HL-60 (cell line): ENCODE data around the gene TEKTIP1.

Source experiments
- DNase-seq, 2 experiments: peaks; one replicate each; pipeline ENCODE4 v3.0.0-alpha.2; 2010 to 2020; ENCODE audit warnings: low read depth in 1 of 2, low spot score in 1 of 2
- H3K27ac ChIP-seq: fragments of 250-450 bp; sonication (Bioruptor Pico); replicated peaks from 2 replicates; pipeline ENCODE4 v1.5.1; 2020; ENCODE audit warnings: mild to moderate bottlenecking, moderate library complexity
- H3K27me3 ChIP-seq: fragments of 250-450 bp; sonication (Bioruptor Pico); 2 replicates; pipeline ENCODE4 v1.5.1; 2021; ENCODE audit warnings: mild to moderate bottlenecking, moderate library complexity; ENCODE audit not compliant: insufficient read depth, poor library complexity, severe bottlenecking
- H3K4me3 ChIP-seq: replicated peaks from 2 replicates; pipeline ENCODE4 v1.5.1; 2011; ENCODE audit warnings: mild to moderate bottlenecking, control low read depth, low read length; ENCODE audit not compliant: insufficient read depth
- CTCF ChIP-seq: IDR thresholded peaks from one replicate; pipeline ENCODE4 v1.5.1; 2011; ENCODE audit warnings: low read length, control low read depth, inconsistent platforms; ENCODE audit not compliant: insufficient read depth
- GABPA ChIP-seq: IDR thresholded peaks from 2 replicates; pipeline ENCODE4 v1.6.1; 2012; ENCODE audit warnings: low read depth
- POLR2AphosphoS5 ChIP-seq: IDR thresholded peaks from 2 replicates; pipeline ENCODE4 v1.6.1; 2012; ENCODE audit warnings: low read depth
- REST ChIP-seq: IDR thresholded peaks from 2 replicates; pipeline ENCODE4 v1.6.1; 2012; ENCODE audit warnings: low read depth; ENCODE audit not compliant: insufficient replicate concordance
- SPI1 ChIP-seq: IDR thresholded peaks from 2 replicates; pipeline ENCODE4 v1.6.1; 2012; ENCODE audit warnings: low read depth, mild to moderate bottlenecking, borderline replicate concordance

The TEKTIP1 gene

DNA sequence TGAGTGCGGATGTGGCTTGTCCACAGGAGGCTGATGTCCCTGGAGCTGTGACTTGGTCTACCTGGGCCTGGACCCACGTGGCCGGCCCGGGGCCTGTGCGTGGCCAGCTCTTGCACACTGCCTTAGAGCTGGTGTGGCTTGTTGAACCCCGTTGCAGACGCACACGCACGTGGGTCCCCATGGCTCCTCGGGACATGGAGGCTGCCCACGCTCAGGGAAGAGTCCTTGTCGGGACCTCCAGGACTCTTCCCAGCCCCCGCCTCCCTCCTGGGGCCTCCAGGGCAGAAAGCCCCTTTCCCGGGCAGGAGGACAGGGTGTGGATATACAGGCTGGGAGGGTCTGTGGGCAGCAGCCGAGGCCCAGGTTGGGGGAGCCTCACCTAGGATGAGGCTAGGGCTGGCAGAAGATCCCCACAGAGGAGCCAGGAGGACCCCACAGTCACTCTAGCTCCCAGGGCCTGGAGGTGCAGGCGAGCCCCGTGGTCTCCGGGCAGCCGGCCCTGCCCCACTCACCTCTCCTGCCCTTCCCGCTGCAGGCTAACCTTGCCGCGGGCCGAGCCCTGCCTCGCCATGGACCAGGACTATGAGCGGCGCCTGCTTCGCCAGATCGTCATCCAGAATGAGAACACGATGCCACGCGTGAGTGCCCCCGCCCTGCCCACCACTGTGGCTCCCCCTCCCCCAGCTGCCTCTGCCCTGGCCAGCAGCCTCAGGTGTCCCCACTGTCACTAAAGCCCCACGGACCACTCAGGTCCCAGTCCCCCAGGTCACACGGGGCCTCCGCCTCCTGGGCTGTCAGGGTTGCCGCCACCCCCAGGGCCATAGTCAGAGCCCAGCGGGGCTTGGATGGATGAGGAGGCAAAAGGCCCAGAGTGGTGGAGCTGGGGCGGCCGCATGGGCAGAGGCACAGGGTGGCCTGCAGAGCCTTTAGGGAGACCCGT lies 16.3 kb upstream of the TEKTIP1 start:
- no peak for DNase-seq
- no peak for TF ChIP-seq SPI1
- TF ChIP-seq CTCF, result no peak
- no peak for TF ChIP-seq POLR2AphosphoS5
- TF ChIP-seq GABPA, result no peak
- no peak for TF ChIP-seq REST
- Histone ChIP-seq H3K27ac (no peak overlapping the region), H3K27me3 (no peaks in the 10 kb centered on the region), H3K4me3 (no peak overlapping the region)

DNA sequence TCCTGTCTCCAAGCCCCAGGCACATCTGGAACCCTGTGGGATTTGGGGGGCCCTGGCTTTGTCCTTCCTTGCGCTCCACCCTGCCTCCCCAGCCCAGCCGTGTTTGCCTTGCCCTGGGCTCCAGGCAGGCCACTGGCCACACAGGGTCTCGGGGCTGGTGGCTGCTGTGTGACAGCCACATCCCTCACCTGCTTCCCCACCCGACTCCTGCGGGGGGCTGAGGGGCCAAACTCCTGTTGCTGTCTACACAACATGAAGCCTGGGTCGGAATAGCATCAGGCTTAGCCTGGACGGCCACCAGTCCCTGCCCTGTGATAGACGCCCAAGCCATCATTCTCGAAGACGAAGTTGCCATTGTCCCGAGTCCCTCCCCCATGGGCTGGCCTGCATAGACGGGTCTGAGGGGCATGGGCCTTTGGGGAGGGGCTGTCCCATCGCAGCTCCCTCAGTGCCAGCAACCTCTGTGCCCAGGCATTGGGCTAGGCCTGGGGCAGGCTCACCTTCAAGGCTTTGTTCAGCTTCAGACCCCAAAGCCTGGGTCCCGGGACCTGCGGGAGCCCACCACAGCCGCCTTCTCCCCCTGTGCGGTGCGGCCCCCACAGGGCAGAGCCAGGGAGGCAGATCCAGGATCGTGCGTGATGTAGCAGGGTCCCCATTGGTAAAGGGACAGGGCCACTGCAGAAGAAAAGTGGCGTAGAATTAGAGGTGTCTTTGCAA lies 15.5 kb upstream of the TEKTIP1 start:
- TF ChIP-seq REST (no peak), SPI1 (no peak), GABPA (no peak), POLR2AphosphoS5 (no peak), CTCF (no peak)
- no peak for DNase-seq
- H3K4me3 ChIP-seq, result no peak overlapping the region
- H3K27me3 ChIP-seq, result no peaks in the 10 kb centered on the region
- H3K27ac ChIP-seq, result no peak overlapping the region

DNA sequence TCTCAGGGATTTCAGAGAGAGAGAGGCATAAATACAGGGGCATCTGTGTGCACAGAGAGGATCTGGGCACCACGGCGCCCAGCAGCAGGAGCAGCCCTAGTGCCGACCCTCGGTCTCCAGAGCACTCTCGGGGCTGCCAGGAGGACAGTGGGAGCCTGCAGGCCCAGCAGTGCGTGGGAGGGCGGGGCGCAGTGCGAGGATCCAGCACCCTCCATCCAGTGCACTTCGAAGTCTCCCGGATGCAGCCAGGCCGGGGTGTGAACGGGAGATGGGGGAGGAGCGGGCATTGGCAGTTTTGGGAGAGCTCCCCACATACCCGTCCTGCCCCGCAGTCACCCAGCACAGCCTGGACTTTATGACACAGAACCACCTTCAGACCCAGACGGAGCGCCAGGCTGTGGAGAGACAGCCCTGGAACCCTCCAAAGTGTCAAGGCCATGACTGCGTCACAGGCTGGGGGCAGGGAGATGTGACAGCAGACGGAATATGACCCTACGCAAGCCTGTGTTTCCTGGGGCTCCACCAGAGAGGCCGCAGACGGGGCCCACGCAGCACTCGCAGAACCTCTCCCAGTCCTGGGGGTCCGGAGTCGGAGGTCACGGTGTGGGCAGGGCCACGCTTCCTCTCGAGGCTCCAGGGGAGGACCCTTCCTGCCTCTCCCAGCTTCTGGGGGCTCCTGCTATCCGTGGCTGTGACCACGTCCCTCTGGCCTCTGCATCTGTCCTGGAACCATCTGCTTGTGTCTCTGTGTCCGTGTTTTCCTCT lies 14.7 kb upstream of the TEKTIP1 start:
- TF ChIP-seq SPI1 (no peak), GABPA (no peak), POLR2AphosphoS5 (no peak), REST (no peak), CTCF (no peak)
- Histone ChIP-seq H3K4me3 (no peak overlapping the region), H3K27ac (no peak overlapping the region), H3K27me3 (no peaks in the 10 kb centered on the region)
- DNase-seq, result no peak
